ENCODE measurements around the gene FAM151B.
A peak's percentile ranks its signal among the peaks of the same experiment; 100 is the strongest.
"Not testable (repeated sequence)": the region's sequence is repeated elsewhere in the genome, so short reads cannot be mapped to it uniquely, and the experiment has no call there.

FAM151B gene, protein sequence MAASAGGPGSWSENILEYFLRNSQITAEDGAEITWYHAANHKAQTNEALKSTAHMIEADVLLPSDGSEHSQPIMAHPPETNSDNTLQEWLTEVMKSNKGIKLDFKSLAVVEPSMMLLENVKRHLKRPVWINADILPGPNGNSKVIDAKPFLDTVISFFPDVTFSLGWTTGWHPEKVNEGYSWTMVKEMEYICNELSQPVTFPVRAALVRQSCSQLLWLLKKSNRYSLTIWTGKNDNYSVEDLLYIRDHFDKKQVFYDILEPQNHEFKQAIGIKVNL

DNA sequence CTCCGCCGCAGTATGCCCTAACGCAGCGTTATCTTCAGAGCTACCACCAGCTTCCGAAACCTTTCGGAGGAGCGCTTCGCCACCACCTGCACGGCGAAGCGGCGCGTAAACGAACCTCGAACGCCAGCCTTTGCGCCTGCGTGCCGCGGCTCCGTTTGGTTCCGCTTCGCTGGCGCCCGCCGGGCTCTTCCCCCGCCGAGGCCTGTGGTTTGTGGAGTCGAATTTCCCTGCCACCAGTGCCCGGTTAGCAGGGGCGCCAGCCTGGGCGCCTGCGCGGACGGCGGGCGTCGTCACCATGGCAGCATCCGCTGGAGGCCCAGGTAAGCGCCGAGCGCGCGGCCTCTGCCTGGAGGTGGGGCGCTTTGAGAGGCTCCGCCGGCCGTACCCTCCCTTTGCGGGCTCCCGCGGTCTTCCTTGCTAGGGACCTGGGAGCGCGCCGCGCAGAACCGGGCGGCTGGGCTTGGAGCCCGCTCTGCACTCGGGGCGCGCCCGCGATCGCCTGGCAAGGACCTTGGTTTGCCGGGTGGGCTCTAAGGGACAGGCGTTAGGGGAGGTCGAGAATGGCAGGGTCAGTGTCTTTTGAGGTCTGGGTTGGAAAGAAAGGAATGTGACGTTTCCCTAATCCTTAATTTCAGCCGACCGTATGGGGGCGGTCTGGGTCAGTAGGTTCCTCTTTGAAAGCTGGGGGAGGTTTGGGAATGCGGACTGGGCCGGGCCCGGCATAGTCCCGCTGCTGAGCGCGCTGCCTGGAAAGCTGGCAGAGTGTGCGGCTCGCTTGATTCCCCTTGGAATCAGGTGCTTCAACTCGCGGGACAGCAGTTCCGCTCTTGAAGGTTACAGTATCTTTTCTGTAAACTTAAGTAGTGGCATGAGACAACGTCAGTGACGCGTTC is at the start of gene FAM151B:
TSS of gene FAM151B (plus strand) at position 272 of the 893 bp plus-strand sequence. CDS start at position 296, 24 bp downstream.
- peak; percentile 67 for DNase-seq (ENCODE audit: low read depth)

DNA sequence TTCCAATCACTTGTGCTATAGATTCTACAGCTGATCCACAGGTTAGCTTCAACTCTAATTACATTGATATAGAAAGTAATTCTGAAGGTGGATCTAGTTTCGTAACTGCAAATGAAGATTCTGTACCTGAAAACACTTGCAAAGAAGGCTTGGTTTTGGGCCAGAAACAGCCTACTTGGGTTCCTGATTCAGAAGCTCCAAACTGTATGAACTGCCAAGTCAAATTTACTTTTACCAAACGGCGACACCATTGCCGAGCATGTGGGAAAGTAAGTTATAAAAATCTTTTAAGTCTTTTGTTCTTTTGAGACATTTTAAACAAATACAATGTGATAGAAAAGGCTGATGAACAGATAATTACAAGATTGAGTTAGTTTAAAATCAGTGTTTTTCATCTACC is 49.2 kb upstream of the FAM151B start:
- DNase-seq (ENCODE audit: low read depth), result no peak

GRCh38 chr5:80439213-80439612 is 48.7 kb upstream of the FAM151B start:
- DNase-seq (ENCODE audit: low read depth), result no peak

DNA sequence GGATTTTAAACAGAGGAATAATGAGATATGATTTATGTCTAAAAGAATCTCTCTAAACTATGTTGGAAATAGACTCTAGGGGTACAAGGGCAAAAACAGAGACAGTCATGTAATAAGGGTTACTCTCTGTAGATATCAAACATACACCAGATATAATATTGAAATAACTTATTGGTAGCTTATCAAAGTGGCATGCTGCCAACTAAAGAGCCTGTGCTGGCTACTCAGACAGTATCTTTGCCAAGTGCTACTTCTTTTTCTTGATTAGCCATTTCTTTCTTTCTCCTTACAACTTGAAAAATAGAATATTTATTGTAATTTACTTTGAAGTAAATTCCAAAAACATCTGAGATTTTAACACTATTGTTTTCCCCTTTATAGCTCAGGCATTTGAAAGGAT is 45.2 kb upstream of the FAM151B start:
- DNase-seq (ENCODE audit: low read depth), result no peak

GRCh38 chr5:80453366-80453765 is 34.5 kb upstream of the FAM151B start:
- DNase-seq (ENCODE audit: low read depth), result no peak

DNA sequence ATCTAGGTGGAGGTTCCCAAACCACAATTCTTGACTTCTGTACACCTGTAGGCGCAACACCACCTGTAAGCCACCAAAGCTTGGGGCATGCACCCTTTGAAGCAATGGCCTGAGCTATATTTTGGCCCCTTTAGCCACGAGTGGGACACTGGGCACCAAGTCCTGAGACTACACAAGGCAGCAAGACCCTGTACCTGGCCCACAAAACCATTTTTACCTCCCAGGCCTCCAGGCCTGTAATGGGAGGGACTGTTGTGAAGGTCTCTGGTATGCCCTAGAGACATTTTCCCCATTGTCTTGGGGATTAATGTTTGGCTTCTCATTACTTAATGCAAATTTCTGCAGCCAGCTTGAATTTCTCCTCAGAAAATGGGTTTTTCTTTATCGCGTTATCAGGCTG is 24.6 kb upstream of the FAM151B start:
- DNase-seq (ENCODE audit: low read depth), result no peak

DNA sequence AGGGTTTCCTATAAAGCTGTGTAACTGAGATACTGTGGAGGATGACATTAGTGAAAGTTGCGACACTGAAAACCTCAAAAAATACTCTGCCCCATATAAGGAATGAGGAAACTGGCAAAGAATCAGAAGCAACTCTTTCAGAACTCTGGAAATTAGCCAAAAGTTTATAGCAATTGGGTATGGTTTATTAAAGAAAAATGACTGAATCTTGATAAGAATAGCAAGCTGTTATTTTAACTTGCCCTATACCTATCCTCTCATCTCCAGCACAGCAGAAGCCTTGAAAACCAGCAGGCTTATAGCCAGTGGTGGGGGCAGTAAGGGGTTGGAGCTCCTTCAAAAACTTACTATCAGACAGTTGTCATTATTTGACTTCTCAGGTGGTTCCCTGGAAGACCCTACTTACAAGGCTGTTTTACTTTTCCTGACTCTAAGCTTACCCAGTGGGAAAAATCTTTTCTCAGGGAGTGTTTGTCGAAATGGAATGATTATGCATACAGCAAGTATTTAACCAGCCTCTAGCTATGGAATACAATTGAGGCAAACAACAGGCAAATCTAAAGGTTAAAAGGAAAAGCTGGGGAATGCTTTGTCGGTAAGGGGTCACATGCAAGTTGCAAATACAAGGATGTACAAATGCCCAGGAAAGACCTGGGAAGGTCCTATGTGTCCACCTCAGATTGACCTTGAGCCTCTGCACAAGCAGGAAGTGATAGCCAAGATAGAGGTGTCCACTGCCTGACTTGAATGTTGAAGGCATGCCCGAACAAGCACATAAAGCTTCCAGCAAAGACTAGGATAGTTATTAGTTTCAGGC is 21.0 kb upstream of the FAM151B start:
- no peak for DNase-seq (ENCODE audit: low read depth)

DNA sequence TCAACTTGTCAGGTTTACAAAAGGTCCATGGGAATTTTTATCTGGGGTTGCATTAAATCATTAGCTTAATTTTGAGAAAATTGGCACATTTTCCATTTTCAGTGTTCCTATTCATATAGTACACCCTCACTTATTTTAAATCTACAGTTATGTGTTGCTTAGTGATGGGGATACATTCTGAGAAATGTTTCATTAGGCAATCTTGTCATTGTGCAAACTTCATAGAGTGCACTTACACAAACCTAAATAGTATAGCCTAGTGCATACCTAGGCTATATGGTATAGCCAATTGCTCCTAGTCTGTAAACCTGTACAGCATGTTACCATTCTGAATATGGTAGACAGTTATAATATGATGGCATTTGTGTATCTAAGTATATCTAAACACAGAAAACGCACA is 19.8 kb upstream of the FAM151B start:
- no peak for DNase-seq (ENCODE audit: low read depth)

DNA sequence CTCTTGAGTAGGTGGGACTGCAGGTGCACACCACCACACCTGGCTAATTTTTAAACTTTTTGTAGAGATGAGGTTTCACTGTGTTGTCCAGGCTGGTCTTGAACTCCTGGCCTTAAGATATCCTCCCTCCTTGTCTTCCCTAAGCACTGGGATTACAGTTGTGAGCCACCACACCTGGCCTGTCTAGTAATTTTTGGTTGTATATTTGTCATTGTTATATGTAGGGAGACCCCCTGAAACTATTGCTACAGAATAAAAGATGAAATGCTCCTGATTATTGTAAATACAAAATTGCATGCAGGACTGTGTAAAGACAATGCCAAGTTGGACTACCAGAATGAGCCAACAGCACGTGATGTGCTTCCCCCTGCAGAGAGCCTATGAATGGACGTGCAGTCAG is 17.3 kb upstream of the FAM151B start:
- not testable (repeated sequence) for DNase-seq (ENCODE audit: low read depth)

DNA sequence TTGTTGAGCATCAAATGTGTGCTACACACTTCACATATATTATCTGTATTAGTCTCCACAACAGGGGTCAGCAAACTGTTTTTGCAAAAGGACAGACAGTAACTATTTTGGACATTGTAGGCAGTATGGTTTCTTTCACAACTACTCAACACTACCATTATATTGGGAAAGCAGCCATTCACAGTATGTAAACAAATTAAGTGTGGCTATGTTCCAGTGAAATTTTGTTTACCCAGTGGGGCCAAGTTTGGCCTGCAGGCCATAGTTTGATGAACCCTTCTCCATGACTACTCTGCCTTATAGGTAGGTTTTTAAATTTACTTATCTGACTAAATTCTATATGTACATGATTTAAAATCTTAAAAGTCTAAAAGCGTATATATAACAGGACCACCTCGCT is 13.0 kb upstream of the FAM151B start:
- DNase-seq (ENCODE audit: low read depth), result no peak

DNA sequence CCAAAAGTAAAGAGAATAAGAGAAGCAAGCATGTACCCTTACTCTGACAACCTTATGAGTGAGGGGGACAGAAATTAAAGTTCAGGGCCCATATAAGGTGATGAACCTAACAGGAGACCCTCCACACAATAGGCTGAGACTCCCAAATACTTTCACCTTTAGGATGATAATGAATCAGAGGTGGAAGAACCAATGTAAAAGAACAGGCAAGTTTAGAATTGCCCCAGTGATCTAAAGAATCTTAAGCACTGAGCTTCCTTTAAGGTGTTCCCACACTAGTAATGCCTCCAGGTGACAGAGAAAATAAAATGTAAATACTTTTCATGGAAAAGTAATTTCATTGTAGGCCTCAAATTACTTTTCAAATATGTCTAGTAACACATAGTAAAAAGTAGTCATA is 8.2 kb upstream of the FAM151B start:
- no peak for DNase-seq (ENCODE audit: low read depth)

DNA sequence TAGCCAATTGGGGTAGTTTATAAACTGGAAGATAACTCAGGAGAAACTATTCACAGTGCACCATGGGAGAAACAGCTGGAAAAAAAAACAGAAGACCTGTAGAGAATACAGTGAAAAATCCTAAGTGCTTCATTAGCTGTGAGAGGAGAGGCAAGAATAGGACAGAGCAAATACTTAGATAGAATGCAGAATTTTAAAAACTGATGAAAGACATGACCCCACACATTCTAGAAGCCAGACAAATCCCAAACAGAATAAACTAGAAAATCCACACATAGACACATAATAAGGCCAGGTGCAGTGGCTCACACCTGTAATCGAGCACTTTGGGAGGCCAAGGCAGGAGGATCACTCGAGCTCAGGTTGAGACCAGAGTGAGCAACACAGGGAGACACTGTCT is 7.5 kb upstream of the FAM151B start:
- no peak for DNase-seq (ENCODE audit: low read depth)

- DNase-seq (ENCODE audit: low read depth), result peak; percentile 22
These were observed 6.6 kb upstream of the FAM151B start for GRCh38 chr5:80481019-80481893.

GRCh38 chr5:80482578-80482977 is 5.3 kb upstream of the FAM151B start:
- DNase-seq (ENCODE audit: low read depth), result no peak

- no peak for DNase-seq (ENCODE audit: low read depth)
These were observed 4.2 kb upstream of the FAM151B start for GRCh38 chr5:80483636-80484232.

DNA sequence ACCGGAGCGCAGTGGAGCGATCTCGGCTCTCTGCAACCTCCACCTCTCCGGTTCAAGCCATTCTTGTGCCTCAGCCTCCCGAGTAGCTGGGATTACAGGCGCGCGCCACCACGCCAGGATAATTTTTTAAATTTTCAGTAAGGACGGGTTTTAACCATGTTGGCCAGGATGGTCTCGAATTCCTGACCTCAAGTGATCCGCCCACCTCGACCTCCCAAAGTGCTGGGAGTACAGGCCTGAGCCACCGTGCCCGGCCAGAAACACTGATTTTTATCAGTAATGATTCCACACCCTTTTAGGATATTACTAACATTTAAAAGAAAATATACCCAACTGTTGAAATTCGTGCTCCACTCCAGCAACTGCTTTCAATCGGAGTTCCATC is 464 bp upstream of the FAM151B start:
- no peak for DNase-seq (ENCODE audit: low read depth)

DNA sequence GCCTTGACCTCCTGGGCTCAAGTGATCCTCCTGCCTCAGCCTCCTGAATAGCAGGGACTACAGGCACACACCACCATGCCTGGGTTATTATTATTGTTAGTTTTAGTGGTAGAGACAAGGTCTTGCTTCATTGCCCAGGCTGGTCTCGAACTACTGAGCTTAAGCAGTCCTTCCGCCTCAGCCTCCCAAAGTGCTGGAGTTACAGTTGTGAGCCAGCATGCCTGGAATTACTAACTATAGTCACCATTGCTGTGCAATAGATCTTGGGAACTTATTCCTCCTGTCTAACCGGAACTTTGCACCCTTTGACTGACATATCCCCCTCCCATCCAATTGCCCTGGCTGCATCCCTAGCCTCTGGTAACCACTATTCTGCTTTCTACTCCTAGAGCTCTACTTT is 3.4 kb downstream of the FAM151B start:
- no peak for DNase-seq (ENCODE audit: low read depth)

- DNase-seq (ENCODE audit: low read depth), result no peak
These were observed 4.8 kb downstream of the FAM151B start for GRCh38 chr5:80492741-80493140.

DNA sequence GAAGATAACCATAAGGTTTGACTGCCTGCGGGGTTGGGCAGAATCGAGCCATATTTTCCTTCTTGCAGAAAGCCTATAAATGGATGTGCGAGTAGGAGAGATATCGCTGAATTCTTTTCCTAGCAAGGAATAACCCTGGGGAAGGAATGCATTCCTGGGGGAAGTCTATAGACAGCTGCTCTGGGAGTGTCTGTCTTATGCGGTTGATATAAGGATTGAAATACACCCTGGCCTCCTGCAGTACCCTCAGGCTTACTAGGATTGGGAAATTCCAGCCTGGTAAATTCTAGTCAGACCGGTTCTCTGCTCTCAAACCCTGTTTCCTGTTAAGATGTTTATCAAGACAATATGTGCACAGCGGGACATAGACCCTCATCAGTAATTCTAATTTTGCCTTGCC is 5.5 kb downstream of the FAM151B start:
- not testable (repeated sequence) for DNase-seq (ENCODE audit: low read depth)

- DNase-seq (ENCODE audit: low read depth), result no peak
These were observed 8.0 kb downstream of the FAM151B start for GRCh38 chr5:80495891-80496290.

DNA sequence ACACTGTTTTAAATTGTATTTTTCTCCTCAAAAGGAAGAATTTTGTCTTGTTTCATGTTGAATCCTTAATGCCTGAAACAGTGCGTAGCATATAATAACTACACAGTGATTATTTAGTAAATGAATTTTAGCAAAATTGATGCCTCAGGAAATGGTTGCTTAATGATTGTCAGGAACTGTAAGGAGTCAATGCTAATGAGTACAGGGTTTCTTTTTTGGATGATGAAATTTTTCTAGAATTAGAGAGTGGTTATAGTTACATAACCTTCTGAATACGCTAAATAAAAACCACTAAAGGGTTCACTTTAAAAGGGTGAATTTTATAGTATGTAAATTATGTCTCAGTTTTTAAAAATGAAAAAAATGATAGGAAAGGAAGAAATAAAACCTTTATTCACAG is 14.9 kb downstream of the FAM151B start:
- no peak for DNase-seq (ENCODE audit: low read depth)
